ENCODE results near the gene TAF4.
"Not testable (repeated sequence)": the region's sequence is repeated elsewhere in the genome, so short reads cannot be mapped to it uniquely, and the experiment has no call there.

The TAF4 gene

GRCh38 chr20:61979701-61980635, 85.7 kb downstream of the TAF4 start:
- DNase-seq (ENCODE audit: low spot score) = no peak

- DNase-seq (ENCODE audit: low spot score) = no peak
Measured at GRCh38 chr20:61979090-61979489, 86.6 kb downstream of the TAF4 start.

- DNase-seq (ENCODE audit: low spot score) = no peak
Measured at GRCh38 chr20:61978491-61978890, 87.2 kb downstream of the TAF4 start.

DNA sequence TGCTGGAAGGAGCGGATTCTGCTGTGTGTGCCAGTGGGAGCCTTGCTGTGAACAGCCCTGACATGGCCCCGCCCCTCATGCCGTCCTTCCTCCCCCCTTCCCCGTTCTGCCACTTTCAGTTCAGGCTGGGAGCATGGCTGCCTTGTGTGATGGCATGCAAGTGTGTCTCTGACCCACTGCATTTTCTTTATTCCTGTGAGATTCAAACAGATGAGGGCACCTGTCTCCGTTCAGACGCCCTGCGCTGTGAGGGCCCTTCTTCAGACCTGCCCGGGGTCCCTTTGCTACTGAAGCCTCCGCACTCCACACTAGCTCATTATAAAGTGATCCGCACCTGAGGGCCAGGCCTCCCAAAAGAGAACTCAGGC, 88.3 kb downstream of the TAF4 start:
- DNase-seq (ENCODE audit: low spot score) = no peak

DNA sequence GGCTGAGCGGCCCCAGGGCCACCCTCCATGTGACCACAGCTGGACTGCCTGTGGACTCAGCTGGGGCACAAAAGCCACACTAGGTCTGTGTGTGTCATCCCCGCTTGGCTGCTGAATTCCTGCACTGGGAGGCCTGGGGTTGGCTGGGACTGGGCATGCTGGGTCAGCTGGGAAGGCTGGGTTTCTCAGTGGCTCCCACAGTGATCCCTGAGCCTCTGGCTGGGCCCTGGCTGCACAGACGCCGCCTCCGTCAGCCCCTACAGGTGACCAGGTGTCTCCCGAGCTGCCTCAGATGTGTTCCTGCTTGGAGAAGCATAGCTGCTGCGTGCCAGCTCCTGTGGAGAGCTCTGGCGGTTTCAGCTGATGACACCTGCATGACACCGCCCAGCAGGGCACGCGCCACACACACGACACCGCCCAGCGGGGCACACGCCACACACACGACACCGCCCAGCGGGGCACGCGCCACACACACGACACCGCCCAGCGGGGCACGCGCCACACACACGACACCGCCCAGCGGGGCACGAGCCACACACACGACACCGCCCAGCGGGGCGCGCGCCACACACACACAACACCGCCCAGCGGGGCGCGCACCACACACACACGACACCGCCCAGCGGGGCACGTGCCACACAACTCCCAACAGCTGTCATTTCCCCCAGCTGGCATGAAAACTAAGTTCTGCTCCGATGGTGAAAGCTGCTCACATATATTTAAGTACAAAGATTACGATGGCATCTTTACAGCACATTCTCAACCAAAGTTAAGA, 88.8 kb downstream of the TAF4 start:
- DNase-seq (ENCODE audit: low spot score) = no peak

- no peak for DNase-seq (ENCODE audit: low spot score)
Measured at GRCh38 chr20:61976263-61976643, 89.4 kb downstream of the TAF4 start.

GRCh38 chr20:61975407-61976129, 90.1 kb downstream of the TAF4 start:
- no peak for DNase-seq (ENCODE audit: low spot score)

DNA sequence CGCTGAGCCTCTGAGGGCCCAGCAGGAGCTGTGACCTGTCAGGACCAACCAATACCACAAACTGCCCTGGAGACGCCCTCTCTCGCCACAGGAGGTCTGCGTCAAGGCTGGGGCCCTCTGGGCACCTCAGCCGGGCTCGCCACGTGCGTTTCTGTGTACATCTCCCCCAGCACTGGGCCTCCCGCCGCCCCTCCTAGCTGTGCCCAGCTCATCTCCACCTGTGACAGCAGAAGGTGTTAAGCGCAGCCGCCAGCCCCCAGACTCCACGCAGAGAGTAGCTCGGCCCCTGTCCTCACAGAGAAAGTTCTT, 91.4 kb downstream of the TAF4 start:
- DNase-seq (ENCODE audit: low spot score) = no peak

DNA sequence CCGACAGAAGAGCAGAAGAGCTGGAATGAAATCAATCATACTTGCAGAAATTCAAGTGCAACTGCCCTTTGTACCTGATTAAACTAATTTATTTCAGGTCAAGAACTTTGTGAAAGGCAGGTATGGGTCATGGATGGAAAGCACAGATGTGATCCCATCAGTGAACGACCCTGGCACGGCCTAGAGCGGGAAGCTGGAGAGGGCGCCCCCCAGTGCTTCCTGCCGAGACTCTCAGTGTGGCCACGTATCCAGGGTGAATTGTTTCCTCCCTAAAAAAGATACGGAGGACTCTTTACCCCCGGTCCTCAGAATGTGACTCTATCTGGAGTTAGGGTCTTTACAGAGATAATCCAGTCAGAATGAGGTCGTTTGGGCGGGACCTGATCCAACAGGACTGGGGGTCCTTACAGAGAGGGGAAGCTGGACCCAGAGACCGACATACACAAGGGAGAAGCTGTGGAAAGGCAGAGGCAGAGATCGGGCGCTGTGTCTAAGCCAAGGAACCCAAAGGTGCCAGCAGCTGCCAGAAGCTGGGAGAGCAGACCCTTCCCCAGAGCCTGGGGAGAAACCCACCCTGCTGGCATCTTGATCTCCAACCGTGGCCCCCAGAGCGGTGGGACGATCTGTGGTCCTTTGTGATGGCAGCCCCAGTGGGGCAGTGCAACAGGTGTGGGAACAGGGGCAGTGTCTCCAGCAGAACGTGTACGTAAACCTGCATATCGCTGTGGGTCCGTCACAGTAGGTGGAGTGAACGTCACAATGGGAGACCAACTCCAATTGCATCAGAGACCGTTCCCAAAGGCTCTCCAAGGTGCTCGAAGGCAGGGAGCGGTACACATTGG, 91.9 kb downstream of the TAF4 start:
- no peak for DNase-seq (ENCODE audit: low spot score)

DNA sequence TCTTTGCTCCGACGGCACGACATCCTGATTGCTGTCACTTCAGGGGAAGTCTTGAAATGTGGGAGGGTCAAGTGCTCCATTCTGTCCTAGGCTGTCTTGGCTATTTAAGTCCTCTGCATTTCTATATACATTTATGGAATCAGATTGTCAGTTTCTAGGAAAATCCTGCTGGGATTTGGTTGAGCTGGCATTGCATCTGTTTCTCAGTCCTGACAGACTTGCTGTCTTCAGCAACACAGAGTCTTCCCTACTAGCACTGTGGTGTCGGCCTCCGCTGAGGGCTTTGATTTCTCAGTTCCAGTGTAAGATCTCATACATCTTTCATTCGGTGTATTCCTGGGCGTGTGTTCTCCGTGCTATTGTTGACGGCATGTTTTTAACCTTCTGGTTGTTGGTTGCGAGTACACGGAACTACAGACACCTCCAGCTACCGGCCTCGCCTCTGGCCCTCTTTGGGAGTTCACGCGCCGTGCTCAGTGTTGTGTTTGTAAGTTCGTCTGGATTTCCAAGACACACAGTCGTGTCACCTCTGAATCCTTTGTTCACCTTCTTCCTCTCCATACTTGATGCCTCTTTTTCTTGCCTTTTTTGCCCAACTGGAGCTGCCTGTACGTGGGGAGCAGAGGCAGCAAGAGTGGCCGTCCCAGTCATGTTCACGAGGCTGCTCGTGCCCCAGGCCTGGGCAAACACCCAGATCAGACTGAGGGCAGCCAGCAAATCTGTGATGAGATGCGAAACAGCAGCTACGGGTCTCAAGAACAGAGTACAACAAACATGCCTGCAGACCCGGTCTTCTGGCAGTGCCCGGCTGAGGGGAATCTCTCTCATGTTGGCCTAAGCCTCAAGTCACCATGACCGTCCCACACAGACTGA, 92.8 kb downstream of the TAF4 start:
- no peak for DNase-seq (ENCODE audit: low spot score)

- DNase-seq (ENCODE audit: low spot score) = not testable (repeated sequence)
Measured at GRCh38 chr20:61971595-61971994, 94.1 kb downstream of the TAF4 start.

- no peak for DNase-seq (ENCODE audit: low spot score)
Measured at GRCh38 chr20:61970357-61970756, 95.3 kb downstream of the TAF4 start.

GRCh38 chr20:61969806-61970205, 95.9 kb downstream of the TAF4 start:
- no peak for DNase-seq (ENCODE audit: low spot score)

DNA sequence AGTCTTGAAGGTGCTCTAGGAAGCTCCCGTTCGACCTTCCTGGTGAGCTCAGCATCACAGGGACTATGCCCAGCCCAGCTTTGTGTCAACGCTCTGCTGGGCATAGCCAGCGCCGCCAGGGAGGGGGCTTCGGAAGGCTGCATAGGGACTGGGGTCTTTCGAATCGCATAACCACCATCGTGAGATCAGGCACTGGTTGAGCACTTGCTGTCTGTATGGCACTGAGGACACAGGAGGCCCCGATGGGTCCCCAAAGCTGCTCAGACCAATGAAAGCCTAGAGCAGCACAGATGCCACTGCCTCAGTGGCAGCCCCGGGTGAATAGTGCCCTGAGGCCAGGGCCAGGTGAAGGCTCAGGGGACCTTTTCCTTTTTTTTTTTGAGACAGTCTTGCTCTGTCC, 96.7 kb downstream of the TAF4 start:
- DNase-seq (ENCODE audit: low spot score) = no peak

DNA sequence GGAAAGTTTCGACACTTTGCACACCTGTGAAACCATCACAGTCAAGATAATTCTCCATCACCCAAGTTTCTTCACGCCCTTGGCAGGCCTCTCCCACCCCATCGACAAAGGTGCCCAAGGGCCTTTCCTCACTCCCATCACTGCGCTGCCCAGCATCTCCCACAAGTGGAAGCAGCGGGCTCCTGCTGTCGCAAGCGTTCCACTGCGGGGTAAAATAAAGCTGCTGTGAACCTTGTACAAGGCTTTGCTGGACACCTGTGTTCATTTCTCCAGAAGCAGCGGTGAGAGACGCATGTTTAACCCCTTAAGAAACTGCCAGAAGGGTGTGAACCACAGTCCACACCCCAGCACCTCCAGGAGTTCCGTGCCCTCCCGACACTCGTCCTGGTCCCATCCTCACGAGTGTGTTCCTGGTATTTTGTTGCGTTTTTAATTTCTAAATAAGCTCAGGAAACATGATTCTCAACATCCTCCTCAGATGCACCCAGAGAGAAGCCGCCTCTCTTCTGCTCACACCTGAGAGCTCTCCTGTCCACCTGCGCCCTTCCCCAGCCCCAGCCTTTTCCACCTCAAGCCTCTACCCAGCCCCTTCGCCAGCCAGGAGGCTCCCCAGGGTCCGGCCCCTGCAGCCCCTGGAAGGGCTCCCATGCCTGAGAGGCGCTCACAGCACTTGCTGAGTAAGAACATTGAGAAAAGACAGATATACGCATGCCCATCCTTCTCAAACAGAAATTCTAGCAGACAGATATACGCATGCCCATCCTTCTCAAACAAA, 97.5 kb downstream of the TAF4 start:
- DNase-seq (ENCODE audit: low spot score) = no peak

DNA sequence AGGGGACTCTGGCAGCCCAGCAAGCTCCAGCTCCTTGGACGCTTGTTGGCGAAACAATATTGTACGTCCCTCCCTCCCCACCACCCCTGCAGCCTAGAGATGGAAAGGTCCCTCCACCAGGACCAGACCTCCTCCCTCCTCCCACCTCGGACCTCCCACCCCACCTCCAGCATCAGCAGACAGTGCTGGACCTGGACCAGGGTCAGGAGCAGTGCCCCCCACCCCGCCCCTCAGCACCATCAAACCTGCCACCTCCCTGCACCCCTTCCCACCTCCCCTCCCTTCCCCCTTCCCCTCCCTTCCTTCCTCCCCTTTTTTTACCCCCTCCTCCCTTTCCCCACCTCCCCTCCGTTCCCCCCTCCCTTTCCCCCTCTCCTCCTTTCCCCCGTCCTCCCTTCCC, 98.4 kb downstream of the TAF4 start:
- DNase-seq (ENCODE audit: low spot score) = no peak

- no peak for DNase-seq (ENCODE audit: low spot score)
Measured at GRCh38 chr20:61966492-61967244, 99.0 kb downstream of the TAF4 start.

DNA sequence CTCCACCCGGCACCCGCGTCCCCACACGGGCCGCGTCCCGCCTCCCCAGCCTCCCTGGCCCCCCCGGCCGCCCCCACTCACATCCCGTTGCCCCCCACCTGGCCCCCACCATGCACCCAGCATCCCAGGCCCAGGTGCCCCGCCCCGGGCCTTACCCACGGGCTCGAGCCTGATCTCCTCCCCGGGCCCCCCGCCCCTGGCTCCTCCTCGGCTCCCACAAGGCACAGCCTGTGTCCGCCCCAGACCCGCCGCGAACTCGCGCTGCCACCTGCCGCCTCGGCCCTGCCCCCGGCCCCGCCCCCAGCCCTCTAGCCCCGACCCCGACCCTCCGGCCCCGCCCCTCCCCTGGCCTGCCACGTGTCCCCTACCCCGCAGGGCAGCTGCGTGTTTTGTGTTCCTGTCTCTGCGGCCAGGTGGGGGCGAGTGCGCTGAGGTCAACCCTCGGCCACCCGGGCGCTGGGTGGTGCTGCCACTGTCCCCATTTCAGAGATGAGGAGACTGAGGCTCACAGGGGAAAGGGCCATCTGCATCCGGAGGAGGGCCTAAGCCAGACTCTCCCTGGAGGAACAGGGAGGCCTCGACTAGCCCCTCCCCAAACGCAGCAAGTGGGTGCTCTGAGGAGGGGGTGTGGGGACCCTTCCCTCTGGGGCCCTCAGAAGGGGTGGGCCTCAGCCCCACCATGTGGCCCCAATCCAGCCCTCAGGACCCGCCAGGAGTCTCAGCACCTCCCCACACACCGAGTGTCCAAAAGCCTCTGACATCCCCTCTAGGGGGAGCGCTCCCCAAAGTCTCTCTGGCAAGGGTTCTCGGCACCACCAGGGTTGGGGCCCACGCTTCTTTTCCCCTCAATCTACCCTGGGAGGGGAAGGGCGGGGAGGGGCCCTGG, 99.8 kb downstream of the TAF4 start:
- no peak for DNase-seq (ENCODE audit: low spot score)
